Stomach (tissue), 9 donors: ENCODE data around the gene CPEB2. TPM values are rescaled to one million over a fixed set of nuclear protein-coding genes. Genes with fewer than 3 reads are reported as not detected.

Source experiments
- DNase-seq, 2 donors: peaks; one replicate each; pipeline versions ENCODE4 v3.0.0 to v3.0.0-alpha.2; 2013 to 2019
- H3K27ac ChIP-seq, 5 donors: fragments of 200-600 bp in 4 of 5; sonication (generic) in 4 of 5; one replicate each; pipeline ENCODE4 v1.5.1; 2013 to 2019; ENCODE audit warnings: mild to moderate bottlenecking in 1 of 5, moderate library complexity in 1 of 5
- H3K27me3 ChIP-seq, 3 donors: fragments of 200-600 bp; sonication (generic); one replicate each; pipeline ENCODE4 v1.5.1; 2017 to 2019; ENCODE audit warnings: mixed run types in 1 of 3
- H3K36me3 ChIP-seq, 4 donors: fragments of 200-600 bp; sonication (generic); 1 replicate in 3 of 4; 2 replicates in 1 of 4; pipeline ENCODE4 v1.5.1; 2016 to 2019
- H3K4me1 ChIP-seq, 4 donors: fragments of 200-600 bp; sonication (generic); one replicate each; pipeline ENCODE4 v1.5.1; 2016 to 2019
- H3K4me3 ChIP-seq, 4 donors: fragments of 200-600 bp; sonication (generic) in 3 of 4; one replicate each; pipeline ENCODE4 v1.5.1; 2016 to 2019; ENCODE audit warnings: mild to moderate bottlenecking in 1 of 4
- H3K9me3 ChIP-seq, 4 donors: fragments of 200-600 bp; sonication (generic); one replicate each; pipeline ENCODE4 v1.5.1; 2016 to 2019
- EP300 ChIP-seq: sonication (generic); formaldehyde crosslinking; IDR thresholded peaks from one replicate; pipeline ENCODE4 v1.6.1; 2017; ENCODE audit warnings: antibody characterized with exemption
- POLR2A ChIP-seq, 4 donors: fragments of 450-650 bp; IDR thresholded peaks; one replicate each; pipeline ENCODE4 v1.6.1; 2016; ENCODE audit warnings: antibody characterized with exemption in 4 of 4, control low read depth in 2 of 4, mild to moderate bottlenecking in 1 of 4, moderate library complexity in 1 of 4
- POLR2AphosphoS5 ChIP-seq, 3 donors: sonication (generic); formaldehyde crosslinking; IDR thresholded peaks; one replicate each; pipeline ENCODE4 v1.6.1; 2016; ENCODE audit warnings: antibody characterized with exemption in 3 of 3
- WGBS, 5 donors: extraction: QIAGEN DNeasy Blood & Tissue Kit in 3 of 5; methylation state at CpG; one replicate each; pipeline versions ENCODE4 v1.1.5 to v1.1.7; 2013 to 2018; 5-methylcytosine and 5-hydroxymethylcytosine counted together
- intact Hi-C: fragments of 100-400 bp; cut with DNase I; formaldehyde crosslinking; loops from one replicate; pipeline ENCODE4 v1.15.1; 2023; ENCODE audit warnings: low total_unique reads
- polyA plus RNA-seq, 3 donors: library from polyadenylated mRNA; stranded (reverse); fragments of 200-250 nt; gene quantifications; one replicate each; pipeline ENCODE4 v1.2.3, GENCODE V29; 2013
- total RNA-seq, 5 donors: library from RNA; depleted of rRNA; stranded (reverse); fragments of >200 nt; gene quantifications; one replicate each; pipeline versions ENCODE4 v1.1.0 to v1.2.3, GENCODE V29; 2014 to 2016
- TF ChIP-seq, protein P1 (sequence below), 7 experiments: fragments of 450-650 bp in 4 of 7; fragments of 200-600 bp in 3 of 7; sonication (generic) in 3 of 7; IDR thresholded peaks; one replicate each; pipeline ENCODE4 v1.5.1; 2016 to 2019; ENCODE audit warnings: antibody characterized with exemption in 7 of 7, control low read depth in 2 of 7, mild to moderate bottlenecking in 1 of 7
- donor health status: healthy with polysubstance abuse.
- donor health status: Bipolar disorder and iron deficiency.
- donor health status: healthy.

CPEB2 gene
- total and polyA plus RNA-seq, 8 donors: 3.4 to 97.9 (median 21.8) TPM

DNA sequence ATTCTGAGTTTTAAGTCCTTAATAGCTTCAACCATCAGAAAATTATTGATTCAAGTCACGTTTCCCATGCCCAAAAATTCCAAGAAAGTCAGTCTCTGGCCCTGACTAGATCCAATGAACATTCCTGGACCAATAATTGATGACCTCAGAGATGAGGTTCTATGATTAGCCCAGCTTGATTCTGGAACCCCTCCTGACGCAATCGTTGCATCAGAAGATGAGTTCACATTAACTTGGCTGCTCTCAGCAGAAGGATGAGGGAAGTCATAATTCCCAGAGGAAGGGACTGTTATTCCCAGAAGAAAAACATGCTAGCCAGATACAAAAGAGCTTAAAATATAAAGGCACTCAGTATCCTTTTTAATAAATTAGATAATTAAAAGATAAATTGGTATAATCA is 34.3 kb upstream of the CPEB2 start:
- H3K27me3 ChIP-seq: no peaks in the 10 kb centered on the region
- intact Hi-C loops: no loop called here
- no peak overlapping the region for H3K27ac ChIP-seq
- WGBS, 5 donors: 84 to 92% (median 88%) methylated on average over 3 of the region's 3 CpGs
- H3K9me3 ChIP-seq: peaks cover 0 to 1% (median 0%) of the 10 kb centered on the region in 4 donors
- H3K4me1 ChIP-seq: no peaks in the 10 kb centered on the region
- DNase-seq: no peak
- H3K4me3 ChIP-seq: no peak overlapping the region
- TF ChIP-seq, protein P1, sequence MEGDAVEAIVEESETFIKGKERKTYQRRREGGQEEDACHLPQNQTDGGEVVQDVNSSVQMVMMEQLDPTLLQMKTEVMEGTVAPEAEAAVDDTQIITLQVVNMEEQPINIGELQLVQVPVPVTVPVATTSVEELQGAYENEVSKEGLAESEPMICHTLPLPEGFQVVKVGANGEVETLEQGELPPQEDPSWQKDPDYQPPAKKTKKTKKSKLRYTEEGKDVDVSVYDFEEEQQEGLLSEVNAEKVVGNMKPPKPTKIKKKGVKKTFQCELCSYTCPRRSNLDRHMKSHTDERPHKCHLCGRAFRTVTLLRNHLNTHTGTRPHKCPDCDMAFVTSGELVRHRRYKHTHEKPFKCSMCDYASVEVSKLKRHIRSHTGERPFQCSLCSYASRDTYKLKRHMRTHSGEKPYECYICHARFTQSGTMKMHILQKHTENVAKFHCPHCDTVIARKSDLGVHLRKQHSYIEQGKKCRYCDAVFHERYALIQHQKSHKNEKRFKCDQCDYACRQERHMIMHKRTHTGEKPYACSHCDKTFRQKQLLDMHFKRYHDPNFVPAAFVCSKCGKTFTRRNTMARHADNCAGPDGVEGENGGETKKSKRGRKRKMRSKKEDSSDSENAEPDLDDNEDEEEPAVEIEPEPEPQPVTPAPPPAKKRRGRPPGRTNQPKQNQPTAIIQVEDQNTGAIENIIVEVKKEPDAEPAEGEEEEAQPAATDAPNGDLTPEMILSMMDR (IDR thresholded peaks at IDR 0.05): no peak
- TF ChIP-seq POLR2A (IDR thresholded peaks at IDR 0.05) (no peak), POLR2AphosphoS5 (IDR thresholded peaks at IDR 0.05) (no peak), EP300 (no peak)
- H3K36me3 ChIP-seq: no peaks in the 10 kb centered on the region

DNA sequence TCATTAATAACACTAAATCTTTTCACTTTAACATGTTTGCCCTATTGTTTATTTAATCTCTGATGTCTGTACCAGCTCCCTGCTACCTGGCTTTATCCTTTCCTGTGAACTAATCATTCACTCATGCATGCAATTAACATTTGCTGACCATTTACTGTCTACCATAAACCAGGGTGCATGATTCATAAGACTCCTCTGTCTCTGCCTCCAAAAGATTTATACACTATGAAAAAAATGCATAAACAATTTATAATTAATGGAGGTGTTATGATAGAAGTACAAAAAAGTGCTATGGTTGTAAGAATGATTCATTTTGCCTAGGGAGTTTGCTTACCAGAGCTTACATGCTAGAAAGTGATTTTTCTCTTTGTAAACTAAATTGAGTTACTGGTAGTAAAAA is 24.5 kb upstream of the CPEB2 start:
- DNase-seq: no peak
- peaks cover 0 to 8% (median 2%) of the 10 kb centered on the region in 4 donors for H3K9me3 ChIP-seq
- H3K36me3 ChIP-seq: no peaks in the 10 kb centered on the region
- intact Hi-C loops: no loop called here
- no peak overlapping the region for H3K27ac ChIP-seq
- H3K4me1 ChIP-seq: peaks cover 0 to 7% (median 0%) of the 10 kb centered on the region in 4 donors
- no peaks in the 10 kb centered on the region for H3K27me3 ChIP-seq
- TF ChIP-seq, protein P1 (IDR thresholded peaks at IDR 0.05): no peak
- TF ChIP-seq POLR2AphosphoS5 (IDR thresholded peaks at IDR 0.05) (no peak), POLR2A (IDR thresholded peaks at IDR 0.05) (no peak), EP300 (no peak)
- no peak overlapping the region for H3K4me3 ChIP-seq

DNA sequence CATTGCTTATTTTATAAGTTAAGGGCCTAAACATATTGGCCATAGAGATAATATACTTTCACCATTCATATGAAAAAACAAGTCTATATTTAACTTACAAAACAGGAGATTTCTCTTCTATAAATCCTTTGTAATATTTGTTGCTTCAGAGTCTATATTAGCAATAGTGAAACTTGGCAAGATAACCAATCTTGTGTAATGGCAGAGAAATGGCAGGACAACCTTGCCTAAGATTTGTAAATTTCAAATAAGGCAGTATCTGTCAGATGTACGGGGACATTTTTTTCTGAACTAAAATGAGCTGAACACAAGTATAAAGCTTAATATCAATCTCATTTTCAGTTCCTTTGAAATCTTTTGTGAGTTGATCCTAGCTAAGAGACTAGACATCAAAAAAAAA is 17.8 kb upstream of the CPEB2 start:
- Histone ChIP-seq H3K27me3 (no peaks in the 10 kb centered on the region), H3K36me3 (no peaks in the 10 kb centered on the region), H3K4me1 (peaks cover 0 to 8% (median 2%) of the 10 kb centered on the region in 4 donors), H3K4me3 (no peak overlapping the region), H3K9me3 (no peaks in the 10 kb centered on the region), H3K27ac (peak overlapping the region in 1 of 5 donors; percentile 4)
- TF ChIP-seq, protein P1 (IDR thresholded peaks at IDR 0.05): no peak
- TF ChIP-seq EP300 (no peak), POLR2A (IDR thresholded peaks at IDR 0.05) (no peak), POLR2AphosphoS5 (IDR thresholded peaks at IDR 0.05) (no peak)
- DNase-seq: no peak
- WGBS, 5 donors: 30 to 69% (median 42%) methylated on average over 1 of the region's 1 CpG
- intact Hi-C loops: no loop called here

DNA sequence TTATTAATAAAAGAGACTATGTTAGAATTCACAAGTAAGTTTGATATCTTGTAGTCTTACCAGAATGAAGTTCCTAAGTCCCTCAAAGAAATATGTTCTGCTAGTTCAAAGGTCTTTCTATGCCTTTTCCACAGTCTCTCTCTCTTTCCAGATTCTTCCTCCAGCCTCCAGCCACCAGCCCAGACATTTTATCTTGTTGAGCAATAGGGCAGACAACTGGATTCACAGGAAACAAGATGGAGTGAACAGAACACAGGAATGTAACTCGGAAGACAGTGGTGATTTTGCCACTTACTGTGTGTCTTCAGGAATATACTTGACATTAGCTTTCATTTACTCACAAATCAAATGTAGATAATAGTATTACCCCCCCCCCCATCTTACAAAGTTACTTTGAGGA is 17.1 kb upstream of the CPEB2 start:
- Histone ChIP-seq H3K4me1 (peaks cover 0 to 8% (median 2%) of the 10 kb centered on the region in 4 donors), H3K27me3 (no peaks in the 10 kb centered on the region), H3K9me3 (no peaks in the 10 kb centered on the region), H3K4me3 (no peak overlapping the region), H3K27ac (no peak overlapping the region), H3K36me3 (no peaks in the 10 kb centered on the region)
- 84 to 95% (median 90%) methylated on average over 1 of the region's 1 CpG for WGBS, 5 donors
- DNase-seq: no peak
- intact Hi-C loops: no loop called here
- TF ChIP-seq, protein P1 (IDR thresholded peaks at IDR 0.05): no peak
- TF ChIP-seq POLR2AphosphoS5 (IDR thresholded peaks at IDR 0.05): no peak
- no peak for TF ChIP-seq EP300
- TF ChIP-seq POLR2A (IDR thresholded peaks at IDR 0.05): no peak
